KOPT-K1 (cell line): Measurements from ENCODE around the gene KLHDC3.

Experiments used
- H3K27ac ChIP-seq: fragments of 200-600 bp; sonication (generic); 2 replicates; pipeline ENCODE4 v1.5.1; 2016; ENCODE audit warnings: antibody characterized with exemption, mild to moderate bottlenecking, low read depth, low read length; ENCODE audit not compliant: poor library complexity, severe bottlenecking
- H3K36me3 ChIP-seq: fragments of 200-600 bp; sonication (generic); 2 replicates; pipeline ENCODE4 v1.5.1; 2017; ENCODE audit warnings: antibody characterized with exemption, mild to moderate bottlenecking, low read length, moderate library complexity; ENCODE audit not compliant: insufficient read depth
- H3K9me3 ChIP-seq: fragments of 200-600 bp; sonication (generic); 2 replicates; pipeline ENCODE4 v1.5.1; 2017; ENCODE audit warnings: antibody characterized with exemption, low read length, mild to moderate bottlenecking; ENCODE audit not compliant: insufficient read depth, poor library complexity, severe bottlenecking

The KLHDC3 gene

GRCh38 chr6:43009124-43009523, 4.9 kb upstream of the KLHDC3 start:
- H3K9me3 ChIP-seq, result no peaks in the 10 kb centered on the region
- H3K36me3 ChIP-seq, result peaks cover 82% of the 10 kb centered on the region

GRCh38 chr6:43011207-43011606, 2.8 kb upstream of the KLHDC3 start:
- H3K9me3 ChIP-seq, result no peaks in the 10 kb centered on the region
- peaks cover 68% of the 10 kb centered on the region for H3K36me3 ChIP-seq
- no peak overlapping the region for H3K27ac ChIP-seq

More at GRCh38 chr6:43009124-43009523, 4.9 kb upstream of the KLHDC3 start:
- H3K27ac ChIP-seq, result no peak overlapping the region

- Histone ChIP-seq H3K27ac (peak overlapping the region; percentile 76), H3K36me3 (peaks cover 66% of the 10 kb centered on the region)
Measured at GRCh38 chr6:43012364-43012763, 1.7 kb upstream of the KLHDC3 start.

GRCh38 chr6:43013097-43013842, 779 bp upstream of the KLHDC3 start:
- H3K27ac ChIP-seq, result peak overlapping the region; percentile 76

More at GRCh38 chr6:43012364-43012763, 1.7 kb upstream of the KLHDC3 start:
- H3K9me3 ChIP-seq, result no peaks in the 10 kb centered on the region

GRCh38 chr6:43014434-43014909, 423 bp downstream of the KLHDC3 start:
- no peaks in the 10 kb centered on the region for H3K9me3 ChIP-seq
- peak overlapping the region; percentile 74 for H3K27ac ChIP-seq
- H3K36me3 ChIP-seq, result peaks cover 65% of the 10 kb centered on the region

More at GRCh38 chr6:43013097-43013842, 779 bp upstream of the KLHDC3 start:
- H3K36me3 ChIP-seq, result peaks cover 66% of the 10 kb centered on the region
- no peaks in the 10 kb centered on the region for H3K9me3 ChIP-seq

- peaks cover 59% of the 10 kb centered on the region for H3K36me3 ChIP-seq
- H3K27ac ChIP-seq, result no peak overlapping the region
- no peaks in the 10 kb centered on the region for H3K9me3 ChIP-seq
Measured at GRCh38 chr6:43016176-43016942, 2.3 kb downstream of the KLHDC3 start.

GRCh38 chr6:43016943-43017334, 2.9 kb downstream of the KLHDC3 start:
- H3K36me3 ChIP-seq, result peaks cover 53% of the 10 kb centered on the region
- no peak overlapping the region for H3K27ac ChIP-seq
- H3K9me3 ChIP-seq, result no peaks in the 10 kb centered on the region

GRCh38 chr6:43019152-43019551, 5.1 kb downstream of the KLHDC3 start:
- Histone ChIP-seq H3K36me3 (peaks cover 58% of the 10 kb centered on the region), H3K27ac (no peak overlapping the region), H3K9me3 (no peaks in the 10 kb centered on the region)

GRCh38 chr6:43020052-43020705, 6.1 kb downstream of the KLHDC3 start:
- peaks cover 68% of the 10 kb centered on the region for H3K36me3 ChIP-seq
- no peak overlapping the region for H3K27ac ChIP-seq
- no peaks in the 10 kb centered on the region for H3K9me3 ChIP-seq

- no peaks in the 10 kb centered on the region for H3K9me3 ChIP-seq
- H3K36me3 ChIP-seq, result peaks cover 75% of the 10 kb centered on the region
- H3K27ac ChIP-seq, result peak overlapping the region; percentile 84
Measured at GRCh38 chr6:43020847-43021246, 6.8 kb downstream of the KLHDC3 start.

GRCh38 chr6:43021270-43022047, 7.4 kb downstream of the KLHDC3 start, which contains the start of gene RRP36:
Gene RRP36 (plus strand): TSS chr6:43021623. CDS start chr6:43021655, 32 bp downstream.
- H3K27ac ChIP-seq, result peak within 1 kb of the TSS; percentile 84
- peaks cover 77% of the 10 kb centered on the region for H3K36me3 ChIP-seq
- no peaks in the 10 kb centered on the region for H3K9me3 ChIP-seq

GRCh38 chr6:43024436-43024835, 10.4 kb downstream of the KLHDC3 start:
- no peaks in the 10 kb centered on the region for H3K9me3 ChIP-seq
- peaks cover 80% of the 10 kb centered on the region for H3K36me3 ChIP-seq

GRCh38 chr6:43026365-43026764, 12.3 kb downstream of the KLHDC3 start:
- no peaks in the 10 kb centered on the region for H3K9me3 ChIP-seq
- no peak overlapping the region for H3K27ac ChIP-seq
- peaks cover 83% of the 10 kb centered on the region for H3K36me3 ChIP-seq

More at GRCh38 chr6:43024436-43024835, 10.4 kb downstream of the KLHDC3 start:
- H3K27ac ChIP-seq, result no peak overlapping the region

- Histone ChIP-seq H3K9me3 (no peaks in the 10 kb centered on the region), H3K36me3 (peaks cover 97% of the 10 kb centered on the region), H3K27ac (no peak overlapping the region)
Measured at GRCh38 chr6:43029120-43029519, 15.1 kb downstream of the KLHDC3 start.
